ENCODE results near the gene NFATC3.

The NFATC3 gene

DNA sequence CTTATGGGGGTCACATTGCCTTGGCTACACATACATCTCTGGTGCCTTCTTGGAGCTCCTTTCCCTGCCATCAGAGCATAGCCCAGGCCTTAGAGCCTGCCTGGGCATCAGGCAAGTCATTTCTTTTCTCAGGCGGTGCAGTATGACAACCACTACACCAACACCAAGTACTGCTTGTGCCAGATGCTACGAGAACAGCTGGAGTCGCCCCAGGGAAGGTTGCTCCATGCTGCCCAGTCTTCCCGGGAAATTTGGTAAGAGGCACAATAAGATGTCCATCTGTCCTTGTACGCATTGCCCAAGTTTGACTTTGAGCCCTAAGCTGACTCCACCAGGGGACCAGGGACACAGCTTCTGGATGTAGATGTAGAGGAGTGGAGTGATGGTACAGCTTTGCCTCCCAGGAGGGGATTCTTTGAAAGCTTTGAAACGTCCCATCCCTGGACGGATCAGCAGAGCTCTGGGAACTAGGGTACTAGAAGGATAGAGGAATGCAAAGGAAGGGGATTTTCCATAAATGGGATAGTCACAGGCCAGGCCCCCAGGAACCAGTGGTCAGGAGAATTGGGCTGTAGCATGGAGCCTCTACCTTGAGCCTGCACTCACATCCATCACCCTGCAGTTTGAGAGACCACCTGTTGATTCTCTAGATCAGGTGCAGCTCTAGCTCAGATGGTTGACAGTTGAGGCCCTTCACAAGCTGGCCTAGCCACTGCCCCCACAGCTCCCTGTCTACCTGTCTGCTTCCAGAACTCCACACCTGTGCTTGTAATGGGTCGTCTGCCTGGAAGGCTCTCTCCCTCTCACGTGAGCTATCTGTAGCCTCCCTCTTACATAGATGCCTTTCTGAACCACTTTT, 11.0 kb upstream of the NFATC3 start:
- no peak for DNase-seq (ENCODE audit: low read depth)

- no peak for DNase-seq (ENCODE audit: low read depth)
Measured at GRCh38 chr16:68074850-68075555, 10.2 kb upstream of the NFATC3 start.

GRCh38 chr16:68075980-68076379, 9.2 kb upstream of the NFATC3 start:
- no peak for DNase-seq (ENCODE audit: low read depth)

- no peak for DNase-seq (ENCODE audit: low read depth)
Measured at GRCh38 chr16:68076560-68076959, 8.6 kb upstream of the NFATC3 start.

GRCh38 chr16:68077866-68078700, 7.1 kb upstream of the NFATC3 start:
- no peak for DNase-seq (ENCODE audit: low read depth)

GRCh38 chr16:68078701-68079375, 6.3 kb upstream of the NFATC3 start:
- DNase-seq (ENCODE audit: low read depth), result no peak

- DNase-seq (ENCODE audit: low read depth), result no peak
Measured at GRCh38 chr16:68079376-68079625, 5.9 kb upstream of the NFATC3 start.

DNA sequence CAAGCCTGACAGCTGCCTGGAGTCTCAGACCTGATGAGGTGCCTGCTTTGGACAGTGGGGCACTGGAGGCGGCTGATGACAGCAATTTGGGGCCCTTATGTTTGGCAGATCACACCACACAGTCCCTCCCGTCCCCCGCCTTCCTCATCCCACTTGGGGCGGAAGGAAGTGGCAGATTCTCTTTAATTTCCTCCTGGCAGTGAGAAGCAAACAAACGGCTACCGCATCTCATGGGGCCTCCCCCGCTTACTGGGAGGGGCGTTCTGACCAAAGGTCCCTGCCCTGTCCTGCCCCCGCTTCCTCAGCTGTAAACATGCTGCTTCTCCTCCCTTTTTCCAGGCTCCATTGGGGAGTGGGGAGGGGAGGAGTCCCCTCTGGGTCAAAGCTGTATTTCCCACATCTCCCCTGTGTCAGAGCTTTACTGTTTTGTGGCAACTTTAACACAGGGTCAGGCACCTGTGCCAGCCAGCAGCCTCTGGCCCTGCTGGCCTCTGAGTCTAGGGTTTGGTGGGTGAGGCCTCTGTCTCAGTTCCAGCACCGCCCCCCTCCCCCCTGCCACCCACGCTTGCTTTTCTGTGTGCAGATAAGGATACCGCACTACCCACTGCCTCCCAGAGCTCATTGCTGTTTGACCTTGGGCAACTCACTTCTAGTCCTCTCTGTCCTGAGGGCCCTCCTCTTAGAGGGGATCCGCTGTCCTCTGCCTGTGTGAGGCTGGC, 5.4 kb upstream of the NFATC3 start:
- no peak for DNase-seq (ENCODE audit: low read depth)

DNA sequence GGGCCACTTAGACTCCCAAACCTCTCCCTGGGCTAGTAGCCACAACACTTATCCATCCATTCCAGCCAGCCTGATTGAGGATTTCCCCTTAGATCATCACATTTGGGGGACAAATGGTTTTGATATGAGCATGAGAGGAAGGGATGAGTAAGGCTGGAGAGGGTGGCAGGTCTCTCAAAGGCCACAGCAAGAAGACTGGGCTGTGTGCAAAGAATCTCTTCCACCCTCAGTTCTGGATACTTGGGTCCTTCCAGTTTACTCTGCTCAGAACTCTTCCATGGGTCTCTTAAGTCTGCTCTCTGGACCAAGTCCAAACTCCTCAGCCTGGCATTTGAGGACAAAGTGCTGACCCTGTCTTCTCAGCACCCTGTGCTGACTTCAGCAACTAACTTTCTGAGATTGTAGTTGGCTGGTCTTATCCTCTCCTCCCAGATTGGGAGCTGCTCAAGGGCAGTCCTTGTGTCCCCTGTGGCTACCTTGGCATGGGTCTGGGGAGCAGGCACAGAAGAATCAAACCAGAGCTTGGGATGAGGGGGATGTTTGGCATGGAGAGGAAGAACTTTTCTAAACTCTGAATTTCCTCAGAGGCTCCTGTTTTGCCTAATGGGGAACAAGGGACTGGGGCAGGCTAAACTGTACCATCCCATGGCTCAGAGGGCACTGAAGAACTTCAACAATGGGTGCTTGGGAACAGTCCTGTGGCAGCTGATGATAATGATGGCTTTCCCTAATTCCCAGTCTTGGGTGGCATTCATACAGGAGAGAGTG, 3.1 kb upstream of the NFATC3 start:
- peak; percentile 19 for DNase-seq (ENCODE audit: low read depth)

DNA sequence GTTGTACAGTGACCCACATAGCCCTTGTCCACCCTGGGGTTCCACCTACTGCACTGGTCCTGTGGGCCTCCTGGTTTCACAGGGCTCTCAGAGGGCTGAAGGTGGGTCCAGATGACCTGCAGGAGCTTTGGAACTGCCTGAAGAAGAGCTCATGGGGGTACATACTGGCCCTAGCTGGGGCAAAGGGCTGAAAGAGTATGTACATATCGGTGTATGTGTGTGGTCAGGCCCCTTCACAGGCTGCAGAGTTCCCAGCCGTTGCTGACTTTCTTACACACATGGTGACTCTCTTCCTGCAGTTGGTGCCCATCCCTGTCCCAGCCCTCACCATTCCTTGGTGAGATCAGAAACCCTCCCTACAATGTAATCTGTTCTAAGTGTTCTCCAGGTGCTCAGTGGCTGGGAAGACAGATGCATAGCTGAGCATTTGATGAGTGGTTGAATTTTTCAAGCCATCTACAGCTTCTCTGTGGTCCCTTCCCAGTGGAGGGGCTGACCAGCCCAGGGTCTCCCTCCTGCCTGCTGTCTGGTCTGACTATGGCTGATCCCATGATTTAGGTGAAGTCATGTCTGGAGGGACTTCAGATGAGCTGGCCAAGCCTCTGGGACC, 2.4 kb upstream of the NFATC3 start:
- DNase-seq (ENCODE audit: low read depth), result no peak

DNA sequence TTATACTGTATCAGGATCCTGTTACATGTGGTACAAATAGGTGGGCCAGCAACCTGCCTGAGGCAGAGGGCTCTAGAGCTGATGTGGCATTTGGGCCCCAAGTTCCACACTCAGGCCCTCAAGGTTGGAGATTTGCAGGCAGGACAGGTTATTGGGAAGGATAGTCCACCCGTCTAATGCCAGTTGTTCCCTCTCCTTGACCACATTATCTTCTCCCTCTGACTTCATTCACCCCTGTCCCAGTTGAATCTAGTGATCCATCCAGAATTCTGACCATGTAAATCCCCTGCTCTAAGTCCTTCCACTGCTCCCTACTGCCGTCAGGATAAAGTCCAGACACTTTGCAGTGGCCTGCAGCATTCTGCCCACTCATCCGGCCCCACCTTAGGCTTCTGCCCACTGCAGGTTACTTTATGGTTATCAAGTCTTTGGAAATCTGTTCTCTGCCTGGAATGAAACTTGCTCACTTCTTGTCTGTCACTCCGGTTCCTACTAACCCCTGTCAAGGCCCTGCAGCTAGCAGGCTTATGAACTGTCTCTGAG, 1.9 kb upstream of the NFATC3 start:
- no peak for DNase-seq (ENCODE audit: low read depth)

DNA sequence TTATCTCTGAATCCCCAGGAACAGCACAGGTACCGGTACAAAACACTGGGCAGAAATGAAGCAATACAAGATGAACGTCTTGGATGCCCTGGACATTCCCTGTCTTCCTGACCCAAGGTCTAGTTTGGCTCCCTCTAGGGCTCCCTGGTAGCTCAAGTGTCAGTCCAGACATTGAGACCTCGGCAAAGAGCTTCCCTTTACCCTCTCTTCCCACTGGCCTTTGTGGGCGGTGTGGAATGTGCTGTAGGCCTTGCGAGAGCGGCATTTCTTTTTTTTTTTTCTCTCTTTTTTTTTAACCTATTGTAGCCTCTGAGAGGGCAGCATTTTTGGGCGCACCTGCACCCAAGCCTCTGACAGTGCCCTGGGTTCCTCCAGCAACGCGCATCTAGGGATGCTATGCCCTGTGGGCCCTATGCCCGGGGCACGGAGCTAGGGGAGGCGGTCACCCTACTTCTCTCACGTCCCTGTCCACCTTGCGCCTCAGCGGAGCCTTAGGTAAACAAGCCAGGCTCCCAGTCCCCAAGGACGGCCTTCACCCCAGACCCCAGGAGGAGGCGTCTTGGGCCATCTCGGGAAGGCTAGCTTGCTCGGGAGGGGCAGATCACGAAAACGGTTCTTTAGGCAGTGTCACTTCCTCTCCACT, 1.2 kb upstream of the NFATC3 start:
- DNase-seq (ENCODE audit: low read depth), result peak; percentile 79

DNA sequence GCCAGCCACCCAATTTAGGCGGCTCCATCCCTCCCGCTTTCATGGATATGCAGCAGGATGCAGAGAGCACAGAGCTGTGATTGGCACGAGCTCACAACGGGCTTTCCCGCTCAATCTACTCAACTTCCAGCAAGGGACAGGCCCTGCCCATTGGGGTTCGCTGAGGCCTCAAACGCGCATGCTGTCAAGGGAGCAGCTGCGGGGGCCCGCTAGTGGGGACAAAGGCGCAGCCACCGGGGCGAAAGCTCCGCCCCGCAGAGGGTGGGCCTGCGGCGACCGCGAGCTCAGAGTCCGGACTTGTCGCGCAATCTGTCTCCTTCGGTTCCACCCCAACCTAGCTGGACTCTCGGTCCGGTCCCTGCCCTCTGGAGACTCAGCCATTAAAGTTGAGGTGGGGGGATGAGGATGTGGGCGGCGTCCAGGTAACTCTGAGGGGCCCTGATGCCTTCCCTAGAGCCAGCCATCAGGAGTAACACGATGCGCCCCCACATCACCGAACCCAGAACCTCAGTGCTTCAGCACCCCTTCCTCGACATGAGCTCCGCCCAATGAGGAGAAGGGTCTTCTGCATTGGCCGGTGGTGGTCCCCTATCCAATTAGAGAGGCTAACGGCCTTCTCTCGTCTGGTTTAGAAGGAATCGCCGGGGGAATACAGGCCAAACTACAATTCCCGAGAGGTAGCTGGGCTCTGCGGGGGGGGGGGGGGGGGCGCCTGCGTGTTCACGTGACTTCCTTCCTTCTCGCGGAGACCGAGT, 489 bp upstream of the NFATC3 start:
- peak; percentile 86 for DNase-seq (ENCODE audit: low read depth)

DNA sequence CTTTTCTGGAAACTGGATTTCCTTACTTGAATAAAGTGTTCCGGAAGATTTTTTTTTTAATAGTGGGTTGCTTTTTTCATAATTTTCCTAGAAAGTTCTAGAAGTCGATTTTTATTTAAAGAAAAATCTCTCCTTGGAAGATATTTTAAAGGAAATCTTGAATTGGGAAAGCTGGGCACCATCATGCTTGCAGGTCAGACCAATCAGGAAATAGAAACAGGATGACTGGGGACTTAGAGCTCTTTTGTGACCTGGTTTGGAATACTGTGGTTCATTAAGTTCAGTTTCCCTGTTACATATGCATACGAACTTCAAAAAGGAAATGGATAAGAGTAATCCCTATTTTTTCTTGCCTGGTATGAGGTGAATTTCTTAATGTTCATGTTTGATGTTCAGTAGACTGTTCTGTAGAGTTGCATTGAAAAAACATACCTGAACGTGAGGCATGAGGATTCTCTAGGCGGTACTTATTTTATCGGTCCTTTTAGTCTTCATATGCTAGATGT, 1.2 kb downstream of the NFATC3 start:
- peak; percentile 63 for DNase-seq (ENCODE audit: low read depth)

DNA sequence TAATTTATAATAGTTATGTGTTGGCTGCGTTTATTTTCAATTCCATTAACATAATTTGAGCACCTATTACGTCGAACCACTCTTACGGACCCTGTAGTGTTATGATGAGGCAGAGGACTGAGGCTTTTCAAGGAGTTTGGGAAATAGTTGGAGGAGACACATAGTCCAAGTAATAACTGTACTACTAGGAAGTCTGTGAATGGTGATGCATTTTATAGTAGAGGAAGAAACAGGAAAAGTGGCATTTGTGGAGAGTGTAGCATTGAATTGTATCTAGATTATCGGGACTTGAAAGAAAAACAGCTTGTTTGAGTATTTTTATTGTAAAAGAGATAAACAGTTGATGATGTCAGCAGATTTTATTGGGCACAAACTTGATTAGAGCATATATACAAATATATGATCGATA, 1.7 kb downstream of the NFATC3 start:
- DNase-seq (ENCODE audit: low read depth), result peak; percentile 35

- DNase-seq (ENCODE audit: low read depth), result no peak
Measured at GRCh38 chr16:68087688-68088087, 2.5 kb downstream of the NFATC3 start.

DNA sequence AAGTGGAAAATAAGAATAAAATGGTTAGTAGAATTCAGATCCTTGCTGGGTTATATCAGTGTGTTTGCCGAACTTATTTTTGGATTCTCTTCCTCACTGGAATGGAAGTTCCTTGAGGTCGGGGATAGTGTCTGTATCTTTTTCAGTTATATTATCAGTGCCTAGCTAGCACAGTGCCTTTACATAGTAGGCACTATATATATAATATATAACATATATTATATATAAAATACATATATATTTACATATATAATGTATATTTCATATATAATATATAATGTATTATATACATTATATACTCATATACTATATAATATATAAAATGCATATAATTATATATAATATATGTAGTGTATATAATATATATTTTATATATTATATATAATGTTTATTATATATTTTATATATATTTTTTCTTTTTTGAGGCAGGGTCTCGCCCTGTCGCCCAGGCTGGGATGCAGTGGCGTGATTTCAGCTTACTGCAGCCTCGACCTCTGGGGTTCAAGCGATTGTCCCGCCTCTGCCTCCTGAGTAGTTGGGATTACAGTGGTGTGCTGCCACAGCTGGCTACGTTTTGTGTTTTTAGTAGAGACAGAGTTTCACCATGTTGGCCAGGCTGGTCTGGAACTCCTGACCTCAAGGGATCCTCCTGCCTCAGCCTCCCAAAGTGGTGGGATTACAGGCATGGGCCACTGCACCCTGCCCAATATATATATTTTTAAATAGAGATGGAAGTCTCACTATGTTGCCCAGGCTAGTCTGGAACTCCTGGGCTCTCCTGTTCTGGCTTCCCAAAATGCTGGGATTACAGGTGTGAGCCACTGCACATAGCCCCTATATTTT, 3.2 kb downstream of the NFATC3 start:
- no peak for DNase-seq (ENCODE audit: low read depth)

DNA sequence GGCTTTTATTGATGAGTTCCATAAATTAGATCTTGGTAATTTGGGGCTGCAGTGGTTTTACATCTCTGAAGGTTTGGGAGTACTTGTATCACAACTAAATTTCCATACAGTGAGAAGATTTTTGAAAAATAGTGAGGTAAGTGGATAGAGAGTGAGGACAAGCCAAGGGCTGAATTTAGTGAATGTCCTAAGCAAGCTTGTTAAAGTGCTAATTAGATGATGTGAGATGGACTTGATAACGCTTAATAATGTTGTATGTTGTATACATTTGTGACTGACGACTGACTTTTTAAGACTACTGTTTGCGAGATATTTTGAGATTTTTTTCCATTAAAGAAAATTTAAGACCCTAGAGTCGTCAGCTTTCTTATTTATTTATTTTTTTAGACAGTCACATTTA, 3.9 kb downstream of the NFATC3 start:
- DNase-seq (ENCODE audit: low read depth), result no peak
